NCI-H460 (cell line): Measurements from ENCODE around the gene TCEA2. TPM values are rescaled to one million over a fixed set of nuclear protein-coding genes. Genes with fewer than 3 reads are reported as not detected.
"Not testable (repeated sequence)": the region's sequence is repeated elsewhere in the genome, so short reads cannot be mapped to it uniquely, and the experiment has no call there.

Experiments used
- DNase-seq: peaks from one replicate; pipeline ENCODE4 v3.0.0-alpha.2; 2016; ENCODE audit warnings: low read depth; ENCODE audit errors: extremely low read depth
- total RNA-seq: library from RNA; depleted of rRNA; stranded (reverse); fragments of >200 nt; shearing (Covaris generic); gene quantifications from 2 replicates; pipeline ENCODE4 v1.2.3, GENCODE V29; 2014

The TCEA2 gene
- total RNA-seq, 1 experiment from 2014 or later, result 31.0 TPM

DNA sequence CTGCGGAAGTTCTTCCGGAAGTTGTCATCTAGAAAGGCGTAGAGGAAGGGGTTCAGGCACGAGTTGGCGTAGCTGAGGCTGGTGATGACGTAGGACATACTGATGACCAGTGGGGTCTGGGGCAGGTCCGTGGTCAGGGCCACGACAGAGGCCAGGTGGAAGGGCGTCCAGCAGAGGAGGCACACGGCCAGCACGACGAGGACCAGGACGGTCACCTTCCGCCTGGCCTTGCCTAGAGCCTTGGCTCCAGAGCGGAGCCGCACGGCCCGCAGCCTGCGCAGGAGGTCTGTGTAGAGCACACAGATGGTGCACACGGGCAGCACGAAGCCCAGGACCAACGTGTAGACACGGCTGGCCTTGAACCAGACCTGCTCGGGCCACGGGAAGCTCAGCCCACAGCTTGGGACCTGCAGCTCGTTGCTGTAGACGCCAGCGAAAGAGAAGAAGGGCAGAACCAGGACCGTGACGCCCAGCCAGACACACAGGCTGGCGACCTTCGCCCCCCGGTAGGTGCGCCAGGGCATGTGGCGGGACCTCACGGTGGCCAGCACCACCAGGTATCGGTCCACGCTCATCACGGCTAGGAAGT, 42.9 kb downstream of the TCEA2 start:
- no peak for DNase-seq

DNA sequence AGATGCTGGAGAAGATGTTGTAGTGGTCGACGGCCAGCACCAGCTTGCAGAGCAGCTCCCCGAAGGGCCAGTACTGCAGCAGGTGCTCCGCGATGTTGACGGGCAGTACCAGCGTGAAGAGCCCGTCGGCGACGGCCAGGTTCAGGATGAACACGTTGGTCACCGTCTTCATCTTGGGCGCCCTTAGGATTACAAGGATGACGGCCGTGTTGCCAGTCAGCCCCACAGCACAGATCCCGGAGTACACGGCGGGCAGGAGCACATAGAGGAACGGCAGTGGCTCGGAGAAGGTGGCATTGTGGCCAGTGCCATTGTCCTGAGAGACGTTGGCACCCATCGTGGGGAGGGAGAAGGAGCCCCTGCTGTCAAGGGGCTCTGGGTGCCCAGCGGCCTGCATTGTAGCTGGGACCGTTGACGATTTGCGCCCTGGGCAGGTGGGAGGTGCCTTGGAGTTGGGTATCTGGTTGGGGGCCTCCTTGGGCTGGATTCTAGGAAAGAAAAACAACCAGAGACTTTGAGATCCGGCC, 43.5 kb downstream of the TCEA2 start:
- DNase-seq, result no peak

DNA sequence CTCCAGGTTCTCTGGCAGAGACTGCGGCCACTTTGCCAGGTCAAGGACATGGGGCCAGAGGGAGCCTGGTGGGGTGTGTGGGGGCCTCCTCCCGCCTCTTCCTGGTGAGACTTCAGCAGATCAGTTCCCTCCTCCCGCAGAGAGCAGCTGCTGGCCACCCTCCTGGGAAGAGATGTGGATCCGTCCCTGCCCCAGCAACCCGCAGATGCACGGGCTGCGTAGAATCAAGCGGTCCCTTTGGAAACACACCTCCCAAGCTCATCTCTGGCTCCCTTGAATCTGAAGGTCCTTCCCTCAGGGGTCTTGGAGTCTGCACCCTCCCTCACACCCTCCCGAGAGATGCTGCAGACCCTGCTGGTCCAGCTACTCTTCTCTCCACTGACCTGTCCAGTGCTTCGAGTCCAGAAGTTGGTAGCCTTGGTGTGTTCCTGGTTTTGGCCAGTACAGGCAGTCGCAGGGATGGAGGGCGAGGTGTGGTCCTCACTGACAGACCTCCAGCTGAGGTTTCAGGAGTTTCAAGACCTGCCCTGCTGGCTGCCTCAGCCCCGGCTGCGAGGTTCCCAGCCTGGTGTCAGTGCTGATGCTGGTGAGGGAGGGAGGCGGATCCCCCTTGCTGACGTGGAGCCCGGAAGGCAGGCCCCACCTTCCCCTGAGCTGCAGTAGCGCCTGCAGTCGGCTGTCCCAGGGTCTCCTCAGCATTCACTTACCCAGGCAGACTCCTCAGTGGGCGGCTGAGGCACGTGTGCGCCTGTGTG, 44.2 kb downstream of the TCEA2 start, which contains the start of gene NPBWR2:
TSS of gene NPBWR2 (minus strand) at position 585 of the 755 bp plus-strand sequence. CDS start 734 bp downstream, outside the sequence.
- DNase-seq, result no peak

DNA sequence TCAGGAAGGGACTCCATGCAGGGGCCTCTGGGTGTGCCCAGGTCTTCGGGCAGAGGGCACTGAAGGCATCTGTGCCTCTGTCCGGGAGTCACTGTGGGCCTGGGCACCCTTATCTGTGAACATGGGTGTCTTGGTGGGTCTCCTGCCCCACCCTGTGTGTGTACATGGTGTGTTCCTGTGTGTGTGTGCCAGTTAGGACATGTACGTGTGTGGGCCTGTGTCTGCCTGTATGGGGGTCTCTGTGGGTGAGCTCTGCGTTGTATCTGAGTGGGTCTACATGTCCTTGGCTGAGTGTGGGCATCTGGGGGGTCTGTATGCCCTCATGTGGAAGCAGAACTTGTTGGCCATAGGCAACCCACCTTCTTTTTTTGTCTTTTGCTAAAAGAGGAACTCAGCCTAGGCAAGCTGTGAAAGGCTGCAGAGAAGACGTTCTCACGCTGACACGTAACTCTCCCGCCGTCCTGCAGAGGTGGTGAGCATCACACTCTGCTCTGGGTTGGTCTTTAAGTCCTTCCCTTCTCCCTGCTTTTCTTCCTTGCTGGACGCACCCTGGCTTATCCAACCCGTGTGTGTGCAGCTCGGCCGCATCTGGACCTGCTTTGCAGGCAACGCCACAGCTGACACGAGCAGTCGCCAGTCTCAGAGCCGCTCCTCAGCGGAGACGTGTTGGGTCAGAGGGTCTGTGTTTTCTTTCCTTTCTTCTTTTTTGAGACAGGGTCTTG, 44.9 kb downstream of the TCEA2 start:
- DNase-seq, result no peak

DNA sequence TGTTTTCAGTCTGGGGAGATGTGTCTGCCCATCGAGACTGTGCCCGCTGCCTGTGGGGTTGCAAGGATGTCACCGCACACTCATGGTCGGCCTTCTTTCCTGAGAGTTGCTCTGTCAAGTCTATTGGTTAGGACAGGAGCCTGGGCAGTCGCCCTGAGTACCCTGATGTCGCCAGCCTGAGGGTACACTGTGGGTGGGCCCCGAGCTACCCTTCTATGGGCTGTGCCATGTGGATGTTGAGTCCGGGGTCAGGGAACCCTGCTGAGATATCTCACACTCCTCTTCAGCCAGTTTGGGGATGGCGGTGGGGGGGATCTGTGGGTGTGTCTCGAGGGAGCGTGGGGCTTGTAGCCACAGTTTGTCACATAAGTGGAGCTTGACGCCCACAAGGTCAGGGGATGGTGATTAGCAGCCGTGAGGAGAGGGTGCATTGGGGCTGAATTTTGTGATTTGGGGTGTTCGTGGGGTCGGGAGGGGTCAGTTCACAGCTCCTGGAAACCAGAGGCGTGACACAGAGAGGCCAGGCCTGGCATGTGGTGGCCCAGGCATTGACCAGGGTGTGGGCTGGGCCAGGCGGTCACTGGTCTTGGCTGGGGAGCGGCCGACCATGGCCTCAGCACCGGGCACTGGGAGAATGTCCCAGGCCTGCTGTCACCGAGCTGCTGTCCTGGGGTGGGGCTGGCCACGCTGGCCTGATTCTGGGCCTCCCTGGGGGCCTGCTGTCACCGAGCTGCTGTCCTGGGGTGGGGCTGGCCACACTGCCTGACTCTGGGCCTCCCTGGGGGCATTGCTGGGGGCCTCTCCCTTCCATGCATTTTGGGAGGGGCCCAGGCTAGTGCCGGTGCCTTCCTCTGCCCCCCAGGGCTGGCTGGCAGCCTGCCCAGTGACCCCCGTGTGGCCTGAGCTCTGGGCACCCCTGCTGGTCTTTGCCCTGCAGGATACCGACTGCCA, 46.0 kb downstream of the TCEA2 start:
- no peak for DNase-seq

DNA sequence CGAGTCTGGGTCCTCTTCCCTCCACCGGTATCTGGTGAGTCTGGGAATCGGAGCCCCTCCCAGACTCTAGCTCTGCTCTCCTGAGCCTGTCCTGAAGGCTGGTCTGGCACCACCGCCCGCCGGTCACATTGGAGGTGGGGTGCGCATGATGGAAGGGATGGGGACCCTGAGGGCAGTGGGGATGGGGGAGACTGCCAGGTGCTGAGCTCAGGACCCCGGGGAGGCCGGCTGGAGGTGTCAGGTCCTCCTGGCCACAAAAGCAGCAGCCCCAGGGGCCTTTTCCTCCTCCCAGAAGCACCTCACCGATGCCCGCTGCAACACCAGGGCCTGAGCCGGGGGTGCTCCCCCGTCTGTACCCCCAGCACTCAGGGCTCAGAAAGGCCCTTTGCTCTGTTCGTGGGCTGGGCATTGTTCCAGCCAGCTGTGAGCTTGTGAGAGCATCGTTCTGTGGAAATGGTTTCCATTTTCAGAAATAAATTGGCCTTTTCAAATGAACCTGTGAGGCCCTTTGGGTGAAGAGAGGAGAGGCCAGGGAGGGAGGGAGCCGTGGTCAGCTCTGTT, 46.9 kb downstream of the TCEA2 start:
- no peak for DNase-seq

DNA sequence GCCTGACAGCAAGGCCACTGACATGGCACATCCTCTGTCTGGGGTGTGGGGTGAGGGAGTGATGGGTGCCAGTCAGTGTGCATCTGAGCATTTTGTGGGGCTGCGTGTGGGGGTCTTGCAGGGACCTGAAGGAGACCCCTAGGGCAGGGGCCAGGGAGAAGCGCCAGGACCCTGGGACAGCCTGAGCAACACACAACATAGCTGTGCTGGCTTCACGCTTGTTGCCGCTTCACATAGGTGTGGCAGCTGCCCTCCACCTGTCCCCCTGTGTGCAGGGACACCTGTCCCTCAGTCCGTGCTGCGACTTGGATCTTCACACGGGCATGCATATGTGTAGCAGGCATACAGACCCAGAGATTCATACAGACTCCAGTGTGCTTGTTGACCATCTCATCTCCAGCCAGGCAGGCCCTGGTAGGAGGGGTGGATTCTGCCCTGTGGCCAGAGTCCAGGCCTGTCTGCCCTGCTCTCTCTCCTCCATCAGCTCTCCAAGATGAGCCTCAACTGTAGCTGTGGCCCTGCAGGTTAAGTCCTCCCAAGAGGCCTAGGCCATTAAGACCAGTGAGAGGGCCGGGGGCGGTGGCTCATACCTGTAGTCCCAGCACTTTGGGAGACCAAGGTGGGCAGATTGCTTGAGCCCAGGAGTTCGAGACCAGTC, 47.5 kb downstream of the TCEA2 start:
- DNase-seq, result no peak

DNA sequence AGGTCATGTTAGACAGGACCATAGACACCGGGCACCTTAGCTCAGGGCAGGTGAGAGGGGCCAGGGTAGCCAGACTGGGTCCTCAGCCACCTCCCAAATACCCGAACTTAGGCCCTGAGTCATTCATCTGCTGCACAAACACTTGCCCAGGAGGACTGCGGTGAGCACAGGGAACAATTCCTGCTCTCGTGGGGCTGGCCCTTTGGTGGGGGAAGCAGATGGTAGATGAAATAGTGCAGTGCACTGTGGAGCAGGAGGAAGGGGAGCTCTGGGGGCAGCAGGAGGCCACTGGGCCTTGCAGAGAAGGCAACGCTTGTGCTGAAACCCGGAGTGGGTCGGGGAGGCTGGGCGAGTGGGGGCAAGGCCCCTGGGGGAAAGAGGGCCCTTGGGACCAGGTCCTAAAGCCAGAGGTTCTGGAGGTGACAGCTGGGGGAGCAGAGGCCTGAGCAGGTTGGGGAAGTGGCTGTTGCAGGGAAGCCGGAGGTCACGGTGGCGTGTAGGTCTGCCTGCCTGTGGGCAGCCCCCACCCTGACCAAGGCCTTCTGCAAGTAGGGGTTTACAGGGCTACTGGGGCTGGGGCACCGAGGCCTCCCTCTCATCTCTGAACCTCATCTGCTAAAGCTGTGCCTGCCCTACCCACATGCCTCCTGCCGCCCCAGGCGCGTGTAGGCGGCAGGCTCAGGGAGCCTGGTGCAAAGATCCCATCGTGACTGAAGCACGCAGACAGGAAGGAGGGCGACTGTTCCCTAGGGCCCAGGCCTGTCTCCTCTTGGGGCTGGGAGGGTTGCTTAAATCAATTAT, 49.0 kb downstream of the TCEA2 start:
- no peak for DNase-seq

DNA sequence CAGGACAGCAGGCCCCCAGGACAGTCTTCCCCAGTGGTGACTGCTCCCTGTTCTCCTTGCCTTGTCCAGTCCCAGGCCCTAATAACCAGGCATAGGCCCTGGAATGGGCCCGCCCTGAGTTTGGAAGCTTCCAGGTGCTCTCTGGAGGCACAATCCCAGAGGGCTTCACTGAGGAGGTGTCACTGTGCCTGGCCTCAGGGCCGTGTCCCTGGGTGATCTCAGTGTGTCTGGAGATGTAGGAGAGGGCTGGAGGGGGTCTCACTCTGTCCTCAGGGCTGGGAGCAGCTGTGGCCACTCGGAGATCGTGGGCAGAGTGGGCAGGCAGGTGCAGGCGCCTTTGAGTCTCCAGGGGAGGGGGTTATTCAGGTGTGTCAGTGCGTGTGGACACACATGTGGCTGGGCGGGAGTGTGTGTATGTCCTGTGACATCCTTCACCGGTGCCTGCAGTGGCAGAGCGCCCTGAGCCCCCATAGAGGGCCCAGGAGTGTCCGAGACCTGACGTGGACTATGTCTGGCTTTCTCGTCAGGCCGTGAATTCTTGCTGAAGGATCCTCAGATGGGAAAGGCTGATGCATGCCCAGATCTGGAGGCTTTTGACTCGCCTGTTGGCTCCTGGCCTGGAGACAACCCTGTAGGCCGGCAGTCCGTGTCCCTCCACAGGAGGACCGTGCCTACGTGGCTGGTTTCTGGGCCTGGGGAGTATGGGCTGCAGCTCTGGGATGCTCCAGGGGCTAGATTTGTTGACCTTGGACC, 49.9 kb downstream of the TCEA2 start:
- no peak for DNase-seq

DNA sequence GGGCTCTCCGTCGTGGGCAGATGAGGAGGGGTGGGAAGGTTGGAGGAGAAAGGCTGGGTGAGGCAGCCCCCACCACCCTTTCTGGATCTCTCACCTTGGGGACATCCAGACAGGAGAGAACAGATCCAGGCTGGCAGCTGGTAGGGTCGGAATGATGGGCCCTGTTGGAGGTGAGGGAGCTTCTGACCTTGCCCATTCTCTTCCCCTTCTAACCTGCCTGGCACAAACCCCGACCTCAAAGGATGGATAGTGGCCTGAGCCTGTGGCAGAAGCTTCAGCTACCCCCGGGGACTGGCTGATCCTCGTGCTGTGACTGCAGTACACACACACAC, 50.4 kb downstream of the TCEA2 start:
- DNase-seq, result no peak

DNA sequence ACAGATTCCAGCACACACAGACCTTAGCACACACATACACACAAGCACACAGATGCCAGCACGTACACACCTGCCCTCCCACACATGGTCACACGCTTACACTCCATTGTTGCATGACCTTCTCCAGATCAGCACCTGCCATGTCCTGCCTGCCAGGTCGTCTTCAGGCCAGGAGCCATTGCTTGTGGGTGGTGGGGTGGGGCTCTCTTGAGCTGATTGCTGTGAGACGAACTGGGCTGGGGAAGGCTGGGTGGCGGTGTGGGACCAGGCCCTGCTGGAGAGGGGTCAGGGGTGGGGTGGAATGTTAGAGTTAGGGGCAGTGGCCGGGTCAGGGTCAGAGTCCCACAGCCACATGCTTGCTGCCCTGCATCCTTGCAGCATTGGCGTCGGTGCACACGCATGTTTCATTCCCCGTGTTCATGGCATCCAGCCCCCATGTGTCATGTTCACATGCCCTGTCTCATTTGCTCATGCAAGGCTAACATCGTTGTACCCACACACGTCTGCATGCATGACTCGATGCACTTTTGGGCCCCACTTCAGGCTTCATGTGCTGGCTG, 50.9 kb downstream of the TCEA2 start:
- no peak for DNase-seq

DNA sequence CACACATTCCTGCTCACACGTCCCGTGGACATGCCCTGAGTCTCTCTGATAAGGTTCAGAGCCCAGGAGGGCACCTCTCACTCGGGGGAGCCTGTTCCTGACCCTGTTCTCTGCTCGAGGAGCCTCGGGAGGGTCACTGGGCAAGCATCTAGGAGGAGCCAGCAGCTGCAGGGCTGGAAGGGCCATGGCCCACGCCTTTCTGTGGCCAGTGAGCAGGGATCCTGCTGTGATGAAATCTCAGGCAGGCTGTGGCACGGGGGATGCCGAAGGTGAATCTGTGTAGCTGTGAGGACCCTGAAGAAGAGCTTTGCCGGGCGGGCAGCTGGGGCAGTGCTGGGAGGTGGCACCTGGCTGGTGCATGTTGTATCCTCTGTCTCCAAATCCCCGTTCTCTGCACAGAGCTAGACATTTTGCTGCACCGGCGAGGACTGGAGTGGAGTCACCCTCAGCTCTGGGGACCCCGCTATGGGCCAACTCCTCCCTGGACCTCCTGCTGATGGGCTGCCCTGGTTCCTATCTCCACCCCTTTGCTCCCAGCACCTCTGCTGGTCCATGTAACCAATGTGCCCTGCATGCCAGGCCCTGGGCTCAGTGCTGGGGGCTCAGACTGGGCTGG, 51.5 kb downstream of the TCEA2 start:
- no peak for DNase-seq

DNA sequence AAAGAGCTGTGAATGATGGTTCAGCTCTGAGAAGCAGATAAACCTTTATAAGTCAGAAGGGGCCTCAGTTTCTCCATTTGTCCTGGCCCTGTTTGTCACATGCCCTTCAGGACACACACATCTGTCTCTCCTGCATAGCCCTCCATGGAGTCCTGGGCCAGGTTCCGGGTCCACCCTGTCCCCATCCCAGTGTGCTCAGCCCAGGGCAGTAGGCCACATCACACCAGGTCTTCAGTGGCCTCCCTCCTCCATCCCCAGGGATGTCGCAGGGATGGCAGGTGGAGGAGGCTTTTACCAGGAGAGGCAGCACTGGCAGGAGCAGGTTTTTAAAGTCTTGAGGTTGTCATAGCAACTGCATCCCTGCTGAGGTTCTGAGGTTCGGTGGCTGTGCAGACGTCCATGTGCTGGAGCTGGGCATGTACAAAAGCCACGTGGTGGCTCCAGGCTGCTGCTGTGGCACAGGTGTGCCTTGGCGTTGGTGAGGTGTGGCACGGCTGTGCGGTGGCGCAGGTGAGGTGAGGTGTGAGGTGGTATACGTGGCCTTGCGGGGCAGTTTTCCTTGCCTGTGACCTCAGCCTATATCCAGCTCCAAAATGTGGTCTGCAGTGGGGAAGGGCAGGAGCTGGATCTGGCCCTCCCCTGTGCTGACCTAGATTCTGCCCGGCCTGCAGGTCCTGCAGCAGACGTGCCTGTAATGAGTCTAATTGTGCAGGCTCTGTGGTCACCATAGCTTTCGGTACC, 52.3 kb downstream of the TCEA2 start:
- DNase-seq, result no peak

DNA sequence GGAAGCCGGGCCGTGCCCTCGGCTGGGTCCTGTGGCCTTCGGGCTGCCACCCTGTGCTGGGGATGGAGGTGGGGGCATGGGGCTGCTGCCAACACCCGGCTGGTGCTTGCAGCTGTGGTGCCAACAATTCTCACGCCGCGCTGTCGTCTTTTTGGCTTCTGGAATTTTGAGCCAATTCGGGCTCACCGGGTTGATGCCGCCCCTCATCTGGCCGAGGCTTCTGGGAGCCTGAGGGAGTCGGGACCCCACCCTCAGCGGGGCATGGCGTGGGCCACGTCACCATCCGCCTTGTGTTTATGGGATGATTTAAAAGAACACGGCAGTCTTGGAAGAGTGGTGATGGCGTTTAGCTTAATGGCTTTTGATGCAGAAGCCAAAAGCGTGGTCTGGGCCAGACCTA, 53.0 kb downstream of the TCEA2 start:
- no peak for DNase-seq

DNA sequence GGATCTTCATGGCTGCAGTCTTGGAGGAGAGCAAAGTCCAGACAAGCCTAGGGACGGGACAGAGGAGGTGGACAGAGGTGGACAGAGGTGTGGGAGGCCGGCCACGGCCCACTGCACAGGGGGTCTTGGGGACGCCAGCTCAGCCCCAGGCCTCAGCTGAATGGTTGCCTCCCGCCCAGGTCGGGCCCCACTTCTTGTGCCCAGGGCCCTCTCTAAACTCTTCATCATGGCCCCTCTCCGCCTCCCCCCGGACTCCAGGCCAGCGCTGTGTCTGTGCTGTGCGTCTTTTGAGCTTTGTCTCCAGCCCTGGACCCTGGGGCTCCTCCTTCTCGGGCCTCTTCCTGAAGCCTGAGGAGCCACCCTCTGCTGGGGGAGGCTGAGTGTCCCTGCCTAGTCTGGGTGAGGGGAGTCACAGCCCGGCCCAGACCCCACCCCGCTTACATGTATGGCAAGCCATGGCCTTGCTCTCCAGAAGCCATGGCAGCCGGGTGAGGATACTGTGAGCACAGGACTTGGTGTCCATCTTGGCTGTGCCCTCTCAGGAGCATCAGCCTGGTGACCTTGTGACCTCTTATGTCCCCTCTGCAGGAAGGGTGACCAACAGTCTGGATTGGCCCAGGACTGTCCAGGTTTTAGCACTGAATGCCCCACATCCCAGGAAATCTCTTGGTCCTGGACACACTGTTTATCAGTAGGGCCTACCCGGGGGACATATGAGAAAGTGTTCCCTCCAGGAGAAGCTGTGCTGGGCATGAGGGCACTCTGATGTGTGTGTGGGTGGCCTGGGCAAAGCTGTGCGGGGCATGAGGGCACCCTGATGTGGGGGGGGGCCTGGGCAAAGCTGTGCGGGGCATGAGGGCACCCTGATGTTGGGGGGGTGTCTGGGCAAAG, 53.8 kb downstream of the TCEA2 start:
- no peak for DNase-seq

DNA sequence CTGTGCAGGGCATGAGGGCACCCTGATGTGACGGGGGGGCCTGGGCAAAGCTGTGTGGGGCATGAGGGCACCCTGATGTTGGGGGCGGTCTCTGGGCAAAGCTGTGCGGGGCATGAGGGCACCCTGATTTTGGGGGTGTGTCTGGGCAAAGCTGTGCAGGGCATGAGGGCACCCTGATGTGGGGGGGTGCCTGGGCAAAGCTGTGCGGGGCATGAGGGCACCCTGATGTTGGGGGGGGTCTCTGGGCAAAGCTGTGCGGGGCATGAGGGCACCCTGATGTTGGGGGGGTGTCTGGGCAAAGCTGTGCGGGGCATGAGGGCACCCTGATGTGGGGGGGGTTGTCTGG, 54.4 kb downstream of the TCEA2 start:
- not testable (repeated sequence) for DNase-seq
